B cell (primary cell): ENCODE data around the gene CLDN25. TPM values are rescaled to one million over a fixed set of nuclear protein-coding genes. Genes with fewer than 3 reads are reported as not detected.

Experiments used
- ATAC-seq: fragments of 200-7000 bp; cut with Tn5 transposase; one replicate; pipeline ENCODE4 v1.10.0; 2021; ENCODE audit warnings: low read depth, mild to moderate bottlenecking, moderate number of reproducible peaks, moderate library complexity
- CTCF ChIA-PET: fragments of 350-600 bp; sonication (Branson Sonifier 250); formaldehyde crosslinking; loops from one replicate; lab custom pipeline; 2021; ENCODE audit warnings: antibody characterized with exemption, inconsistent platforms; lab: Charles Lee
- POLR2A ChIA-PET: fragments of 350-600 bp; sonication (Branson Sonifier 250); formaldehyde crosslinking; loops from one replicate; lab custom pipeline; 2021; ENCODE audit warnings: antibody characterized with exemption; lab: Charles Lee
- DNase-seq: peaks from one replicate; pipeline ENCODE4 v3.0.0; 2013
- H2AFZ ChIP-seq: 2 replicates; pipeline ENCODE4 v1.6.1; 2012; ENCODE audit warnings: mild to moderate bottlenecking, low read depth, low read length; ENCODE audit not compliant: insufficient read depth, poor library complexity, severe bottlenecking
- H3K27ac ChIP-seq, 2 donors: 1 replicate in 1 of 2; 2 replicates in 1 of 2; pipeline ENCODE4 v1.5.1; 2012 to 2013; ENCODE audit warnings: low read length in 2 of 2, mild to moderate bottlenecking in 2 of 2, moderate library complexity in 1 of 2
- H3K27me3 ChIP-seq, 4 experiments: fragments of 200-600 bp in 1 of 4; sonication (generic) in 1 of 4; replicated peaks in 1 of 4; 1 replicate in 2 of 4; 2 replicates in 2 of 4; pipeline versions ENCODE4 v1.6.1 to v1.7.0; 2013 to 2016; ENCODE audit warnings: low read length in 3 of 4, mild to moderate bottlenecking in 2 of 4, mixed read lengths in 1 of 4, moderate library complexity in 1 of 4; ENCODE audit not compliant: insufficient read depth in 4 of 4, control insufficient read depth in 3 of 4; ENCODE audit errors: control extremely low read depth in 1 of 4
- H3K36me3 ChIP-seq, 2 experiments: replicated peaks in 1 of 2; 1 replicate in 1 of 2; 2 replicates in 1 of 2; pipeline versions ENCODE4 v1.6.1 to v1.7.1; 2013; ENCODE audit warnings: low read length in 1 of 2; ENCODE audit not compliant: insufficient read depth in 2 of 2, control insufficient read depth in 1 of 2; ENCODE audit errors: control extremely low read depth in 1 of 2, extremely low read depth in 1 of 2
- H3K4me1 ChIP-seq, 2 donors: fragments of 200-600 bp in 1 of 2; sonication (generic) in 1 of 2; 1 replicate in 1 of 2; 2 replicates in 1 of 2; pipeline versions ENCODE4 v1.5.1 to v1.6.1; 2013 to 2017; ENCODE audit warnings: low read length in 2 of 2; ENCODE audit not compliant: control insufficient read depth in 2 of 2, insufficient read depth in 2 of 2
- H3K4me2 ChIP-seq: replicated peaks from 2 replicates; pipeline ENCODE3; 2012; ENCODE audit warnings: mild to moderate bottlenecking, low read depth, low read length; ENCODE audit not compliant: poor library complexity, severe bottlenecking
- H3K4me3 ChIP-seq, 5 experiments: fragments of 200-600 bp in 1 of 5; sonication (generic) in 1 of 5; 1 replicate in 3 of 5; 2 replicates in 2 of 5; pipeline versions ENCODE4 v1.5.1 to v1.7.0; 2011 to 2016; ENCODE audit warnings: low read length in 4 of 5, mild to moderate bottlenecking in 4 of 5, low read depth in 2 of 5, control low read depth in 1 of 5, moderate library complexity in 1 of 5; ENCODE audit not compliant: insufficient read depth in 1 of 5; ENCODE audit errors: control extremely low read depth in 1 of 5, extremely low read depth in 1 of 5
- H3K79me2 ChIP-seq: fragments of 200-600 bp; sonication (generic); one replicate; pipeline ENCODE4 v1.6.0; 2016; ENCODE audit warnings: low read length; ENCODE audit not compliant: control insufficient read depth, insufficient read depth
- H3K9ac ChIP-seq: fragments of 200-600 bp; sonication (generic); 2 replicates; pipeline ENCODE4 v1.6.1; 2017; ENCODE audit warnings: mild to moderate bottlenecking, low read length, moderate library complexity
- H3K9me3 ChIP-seq, 3 donors: one replicate each; pipeline versions ENCODE4 v1.6.1 to v1.7.1; 2013; ENCODE audit warnings: low read length in 2 of 3; ENCODE audit not compliant: control insufficient read depth in 2 of 3, insufficient read depth in 1 of 3; ENCODE audit errors: control extremely low read depth in 1 of 3
- H4K20me1 ChIP-seq: 2 replicates; pipeline ENCODE4 v1.6.0; 2012; ENCODE audit warnings: mild to moderate bottlenecking, low read length; ENCODE audit not compliant: insufficient read depth, control insufficient read depth, poor library complexity, severe bottlenecking
- H3K27ac Mint-ChIP-seq: one replicate; pipeline ENCODE4 v1.8.0; 2021; ENCODE audit warnings: mixed read lengths
- H3K27me3 Mint-ChIP-seq: one replicate; pipeline ENCODE4 v1.8.0; 2021; ENCODE audit warnings: mixed read lengths
- H3K4me1 Mint-ChIP-seq: one replicate; pipeline ENCODE4 v1.8.0; 2021; ENCODE audit warnings: mixed read lengths
- H3K4me3 Mint-ChIP-seq: one replicate; pipeline ENCODE4 v1.8.0; 2021; ENCODE audit warnings: mixed read lengths
- H3K9me3 Mint-ChIP-seq: one replicate; pipeline ENCODE4 v1.8.0; 2022; ENCODE audit warnings: mixed read lengths; ENCODE audit not compliant: insufficient read depth
- CTCF ChIP-seq: fragments of 200-600 bp; IDR thresholded peaks from one replicate; pipeline ENCODE4 v1.8.0; 2022; ENCODE audit warnings: antibody characterized with exemption, mild to moderate bottlenecking
- EZH2 ChIP-seq: IDR thresholded peaks from 2 replicates; pipeline ENCODE4 v1.6.1; 2012; ENCODE audit warnings: borderline replicate concordance, low read depth, mild to moderate bottlenecking, moderate library complexity, low read length; ENCODE audit not compliant: insufficient read depth, poor library complexity, severe bottlenecking
- WGBS: methylation state at CpG from one replicate; pipeline ENCODE4 v1.1.5; 2013; ENCODE audit warnings: missing lambda C conversion rate; ENCODE audit not compliant: insufficient coverage; 5-methylcytosine and 5-hydroxymethylcytosine counted together
- intact Hi-C: fragments of 100-400 bp; cut with micrococcal nuclease; formaldehyde crosslinking; loops from one replicate; pipeline ENCODE4 v1.10.0; 2022
- polyA plus RNA-seq: library from polyadenylated mRNA; depleted of rRNA; stranded (reverse); fragments of >200 nt; gene quantifications from 2 replicates; pipeline ENCODE4 v1.2.3, GENCODE V29; 2012
- total RNA-seq, 2 donors: library from RNA; stranded (reverse); fragments of 120-200 nt in 1 of 2; gene quantifications; 1 replicate in 1 of 2; 2 replicates in 1 of 2; pipeline versions ENCODE4 v1.2.3 to v1.2.4, GENCODE V29; 2013 to 2022

Gene CLDN25
- total and polyA plus RNA-seq, 2 donors (not counting 1 experiment from before 2014, with no cell fraction given) = not detected

- Histone ChIP-seq H3K4me2 (no peak overlapping the region), H3K36me3 (peaks cover 8 to 77% of the 10 kb centered on the region in 2 experiments), H3K27ac (no peak overlapping the region), H2AFZ (no peak overlapping the region), H3K79me2 (no peaks in the 10 kb centered on the region), H3K4me1 (no peaks in the 10 kb centered on the region), H3K9me3 (no peaks in the 10 kb centered on the region), H3K4me3 (no peak overlapping the region), H3K27me3 (no peaks in the 10 kb centered on the region), H4K20me1 (no peaks in the 10 kb centered on the region), H3K9ac (no peak overlapping the region)
- Mint-ChIP-seq H3K27ac (no peak overlapping the region), H3K9me3 (no peaks in the 10 kb centered on the region), H3K4me1 (no peaks in the 10 kb centered on the region), H3K4me3 (no peak overlapping the region), H3K27me3 (no peaks in the 10 kb centered on the region)
- POLR2A ChIA-PET = no interaction called here
- intact Hi-C loops = no loop called here
- no CpG with 5 or more reads among the region's 1 CpG for WGBS
- CTCF ChIA-PET = no interaction called here
- TF ChIP-seq CTCF (no peak), EZH2 (no peak)
- ATAC-seq (no peak), DNase-seq (no peak)
Observed at GRCh38 chr11:113736323-113736722, 43.3 kb upstream of the CLDN25 start.

- H3K27me3 ChIP-seq = no peaks in the 10 kb centered on the region
- no peak overlapping the region for H3K4me3 ChIP-seq
- no peak overlapping the region for H3K27ac Mint-ChIP-seq
- H3K9me3 Mint-ChIP-seq = no peaks in the 10 kb centered on the region
- WGBS = no CpG with 5 or more reads among the region's 3 CpGs
- intact Hi-C loops = no loop called here
- no peaks in the 10 kb centered on the region for H3K27me3 Mint-ChIP-seq
- POLR2A ChIA-PET = no interaction called here
- DNase-seq = no peak
- H3K4me3 Mint-ChIP-seq = no peak overlapping the region
- H3K4me1 Mint-ChIP-seq = no peaks in the 10 kb centered on the region
- TF ChIP-seq CTCF (no peak), EZH2 (no peak)
- H3K79me2 ChIP-seq = no peaks in the 10 kb centered on the region
- H3K4me2 ChIP-seq = no peak overlapping the region
- no peak overlapping the region for H3K9ac ChIP-seq
- H3K9me3 ChIP-seq = no peaks in the 10 kb centered on the region
- H3K36me3 ChIP-seq = peaks cover 9 to 25% of the 10 kb centered on the region in 2 experiments
- no peaks in the 10 kb centered on the region for H4K20me1 ChIP-seq
- no peak overlapping the region for H3K27ac ChIP-seq
- no peak for ATAC-seq
- CTCF ChIA-PET = interaction anchor here (1.0 kb wide), 1 partner anchor 9 kb away, joined by 3 read pairs; no protein-coding TSS in a partner anchor
- no peak overlapping the region for H2AFZ ChIP-seq
- no peaks in the 10 kb centered on the region for H3K4me1 ChIP-seq
Observed at GRCh38 chr11:113752932-113753331, 26.7 kb upstream of the CLDN25 start.
